Mesenchymal stem cell (in vitro differentiated cells and primary cell): ENCODE measurements around the gene ARHGAP18.

ENCODE experiments used
- DNase-seq: peaks from one replicate; pipeline ENCODE4 v3.0.0-alpha.2; 2013
- H2AFZ ChIP-seq: one replicate; pipeline ENCODE4 v1.6.1; 2013; ENCODE audit warnings: low read depth, mild to moderate bottlenecking, control low read depth, inconsistent platforms, low read length, moderate library complexity
- H2AK5ac ChIP-seq: 2 replicates; pipeline ENCODE4 v1.6.1; 2013; ENCODE audit warnings: low read length, moderate library complexity, mild to moderate bottlenecking, inconsistent platforms; ENCODE audit not compliant: severe bottlenecking
- H2BK120ac ChIP-seq: one replicate; pipeline ENCODE4 v1.6.1; 2013; ENCODE audit warnings: low read depth, mild to moderate bottlenecking, inconsistent platforms, low read length, moderate library complexity
- H2BK12ac ChIP-seq, 2 experiments: one replicate each; pipeline ENCODE4 v1.6.1; 2013; ENCODE audit warnings: inconsistent platforms in 2 of 2, low read length in 2 of 2, mild to moderate bottlenecking in 2 of 2, moderate library complexity in 2 of 2, control low read depth in 1 of 2
- H2BK15ac ChIP-seq: one replicate; pipeline ENCODE4 v1.6.1; 2013; ENCODE audit warnings: mild to moderate bottlenecking, low read depth, inconsistent platforms; ENCODE audit not compliant: poor library complexity, severe bottlenecking
- H2BK5ac ChIP-seq: 2 replicates; pipeline ENCODE4 v1.6.1; 2013; ENCODE audit warnings: low read depth, mild to moderate bottlenecking, low read length, control low read depth, inconsistent platforms; ENCODE audit not compliant: poor library complexity, severe bottlenecking
- H3K14ac ChIP-seq, 2 experiments: one replicate each; pipeline ENCODE4 v1.6.1; 2013; ENCODE audit warnings: inconsistent platforms in 2 of 2, low read length in 2 of 2, control low read depth in 1 of 2, mild to moderate bottlenecking in 1 of 2, moderate library complexity in 1 of 2
- H3K18ac ChIP-seq, 2 experiments: one replicate each; pipeline ENCODE4 v1.6.1; 2013; ENCODE audit warnings: inconsistent platforms in 2 of 2, low read length in 2 of 2, control low read depth in 1 of 2, low read depth in 1 of 2, mild to moderate bottlenecking in 1 of 2
- H3K23ac ChIP-seq, 2 experiments: one replicate each; pipeline ENCODE4 v1.6.1; 2013; ENCODE audit warnings: inconsistent platforms in 2 of 2, low read length in 2 of 2, mild to moderate bottlenecking in 2 of 2, moderate library complexity in 2 of 2, control low read depth in 1 of 2
- H3K27ac ChIP-seq: 2 replicates; pipeline ENCODE4 v1.5.1; 2013; ENCODE audit warnings: mild to moderate bottlenecking, moderate library complexity, low read length, control low read depth, inconsistent platforms; ENCODE audit not compliant: poor library complexity, severe bottlenecking
- H3K27me3 ChIP-seq, 2 experiments: 2 replicates each; pipeline versions ENCODE4 v1.6.1 to v1.7.0; 2013; ENCODE audit warnings: low read length in 2 of 2, mild to moderate bottlenecking in 2 of 2, moderate library complexity in 2 of 2, control low read depth in 1 of 2, inconsistent platforms in 1 of 2; ENCODE audit not compliant: control insufficient read depth in 1 of 2, insufficient read depth in 1 of 2
- H3K36me3 ChIP-seq, 2 experiments: 2 replicates each; pipeline versions ENCODE4 v1.6.1 to v1.7.0; 2013; ENCODE audit warnings: low read length in 2 of 2, control low read depth in 1 of 2, inconsistent platforms in 1 of 2, low read depth in 1 of 2, mild to moderate bottlenecking in 1 of 2; ENCODE audit not compliant: insufficient read depth in 2 of 2, control insufficient read depth in 1 of 2
- H3K4ac ChIP-seq, 2 experiments: one replicate each; pipeline ENCODE4 v1.6.1; 2013; ENCODE audit warnings: inconsistent platforms in 2 of 2, low read length in 2 of 2, mild to moderate bottlenecking in 2 of 2, moderate library complexity in 2 of 2, control low read depth in 1 of 2, low read depth in 1 of 2
- H3K4me1 ChIP-seq: 2 replicates; pipeline ENCODE4 v1.6.1; 2013; ENCODE audit warnings: low read depth, low read length, control low read depth; ENCODE audit not compliant: control insufficient read depth, insufficient read depth
- H3K4me2 ChIP-seq: 2 replicates; pipeline ENCODE4 v1.6.1; 2013; ENCODE audit warnings: low read length, mild to moderate bottlenecking, inconsistent platforms; ENCODE audit not compliant: poor library complexity, severe bottlenecking
- H3K4me3 ChIP-seq, 2 experiments: 2 replicates each; pipeline versions ENCODE4 v1.5.1 to v1.7.0; 2013; ENCODE audit warnings: low read length in 2 of 2, mild to moderate bottlenecking in 2 of 2, control low read depth in 1 of 2, low read depth in 1 of 2; ENCODE audit not compliant: insufficient read depth in 1 of 2
- H3K79me1 ChIP-seq: replicated peaks from 2 replicates; pipeline ENCODE4 v1.6.1; 2013; ENCODE audit warnings: mild to moderate bottlenecking, control low read depth, low read length, inconsistent platforms; ENCODE audit not compliant: poor library complexity, severe bottlenecking
- H3K9ac ChIP-seq: 2 replicates; pipeline ENCODE4 v1.7.0; 2013; ENCODE audit warnings: mild to moderate bottlenecking, low read length, moderate library complexity
- H3K9me3 ChIP-seq: 2 replicates; pipeline ENCODE4 v1.7.0; 2013; ENCODE audit warnings: mild to moderate bottlenecking, low read length; ENCODE audit not compliant: control insufficient read depth
- H4K8ac ChIP-seq: one replicate; pipeline ENCODE4 v1.6.1; 2013; ENCODE audit warnings: inconsistent platforms, mild to moderate bottlenecking, low read length, moderate library complexity
- H4K91ac ChIP-seq: one replicate; pipeline ENCODE4 v1.6.1; 2013; ENCODE audit warnings: mild to moderate bottlenecking, low read length, inconsistent platforms
- WGBS: methylation state at CpG from one replicate; pipeline ENCODE4 v1.1.7; 2013; ENCODE audit warnings: mixed read lengths; 5-methylcytosine and 5-hydroxymethylcytosine counted together

Gene ARHGAP18

GRCh38 chr6:129751384-129751783 is 41.4 kb upstream of the ARHGAP18 start:
- Histone ChIP-seq H2AFZ (no peak overlapping the region), H3K4me1 (peaks cover 4% of the 10 kb centered on the region)
- 100% methylated on average over 1 of the region's 1 CpG for WGBS

GRCh38 chr6:129750360-129750759 is 40.4 kb upstream of the ARHGAP18 start:
- H2BK12ac ChIP-seq, result no peak overlapping the region
- no peak overlapping the region for H3K14ac ChIP-seq
- H3K4me1 ChIP-seq, result peaks cover 4% of the 10 kb centered on the region
- no peak overlapping the region for H4K8ac ChIP-seq
- H3K4ac ChIP-seq, result no peak overlapping the region
- H3K36me3 ChIP-seq, result no peaks in the 10 kb centered on the region
- H3K9me3 ChIP-seq, result no peaks in the 10 kb centered on the region
- H3K79me1 ChIP-seq, result no peaks in the 10 kb centered on the region
- peak overlapping the region; percentile 77 for H2AK5ac ChIP-seq
- H2BK5ac ChIP-seq, result no peak overlapping the region
- H4K91ac ChIP-seq, result no peak overlapping the region
- H3K27ac ChIP-seq, result no peak overlapping the region
- H3K4me3 ChIP-seq, result no peak overlapping the region
- DNase-seq, result peak; percentile 22
- H3K9ac ChIP-seq, result peak overlapping the region; percentile 80
- H2BK15ac ChIP-seq, result no peak overlapping the region
- no peak overlapping the region for H3K4me2 ChIP-seq
- no peak overlapping the region for H3K23ac ChIP-seq
- no peak overlapping the region for H2BK120ac ChIP-seq
- WGBS, result no CpG with 5 or more reads among the region's 2 CpGs
- no peak overlapping the region for H2AFZ ChIP-seq
- no peaks in the 10 kb centered on the region for H3K27me3 ChIP-seq
- no peak overlapping the region for H3K18ac ChIP-seq

More at GRCh38 chr6:129751384-129751783, 41.4 kb upstream of the ARHGAP18 start:
- H3K27ac ChIP-seq, result no peak overlapping the region
- no peak overlapping the region for H2BK12ac ChIP-seq
- no peak overlapping the region for H3K4me2 ChIP-seq
- no peak overlapping the region for H3K4ac ChIP-seq
- H2BK120ac ChIP-seq, result no peak overlapping the region
- no peak overlapping the region for H3K14ac ChIP-seq
- H3K9ac ChIP-seq, result peak overlapping the region; percentile 68
- H3K36me3 ChIP-seq, result no peaks in the 10 kb centered on the region
- DNase-seq, result no peak
- H3K18ac ChIP-seq, result no peak overlapping the region
- H2BK15ac ChIP-seq, result no peak overlapping the region
- H2BK5ac ChIP-seq, result no peak overlapping the region
- H3K27me3 ChIP-seq, result no peaks in the 10 kb centered on the region
- no peaks in the 10 kb centered on the region for H3K9me3 ChIP-seq
- no peak overlapping the region for H3K4me3 ChIP-seq
- H2AK5ac ChIP-seq, result no peak overlapping the region
- H3K23ac ChIP-seq, result no peak overlapping the region
- no peaks in the 10 kb centered on the region for H3K79me1 ChIP-seq
- no peak overlapping the region for H4K8ac ChIP-seq
- no peak overlapping the region for H4K91ac ChIP-seq

GRCh38 chr6:129749749-129750120 is 39.8 kb upstream of the ARHGAP18 start:
- peak overlapping the region; percentile 15 for H2BK5ac ChIP-seq
- H3K18ac ChIP-seq, result peak overlapping the region in 1 of 2 experiments; percentile 9
- DNase-seq, result peak; percentile 67
- no peaks in the 10 kb centered on the region for H3K27me3 ChIP-seq
- no peak overlapping the region for H4K91ac ChIP-seq
- peaks cover 4% of the 10 kb centered on the region for H3K4me1 ChIP-seq
- no peak overlapping the region for H3K14ac ChIP-seq
- WGBS, result 23% methylated on average over 4 of the region's 4 CpGs
- no peaks in the 10 kb centered on the region for H3K9me3 ChIP-seq
- no peaks in the 10 kb centered on the region for H3K36me3 ChIP-seq
- H4K8ac ChIP-seq, result no peak overlapping the region
- H3K9ac ChIP-seq, result peak overlapping the region; percentile 80
- H2BK15ac ChIP-seq, result no peak overlapping the region
- H3K23ac ChIP-seq, result no peak overlapping the region
- no peak overlapping the region for H3K4ac ChIP-seq
- no peak overlapping the region for H2BK12ac ChIP-seq
- no peak overlapping the region for H2AFZ ChIP-seq
- no peak overlapping the region for H3K4me2 ChIP-seq
- peak overlapping the region in 1 of 2 experiments; percentile 56 for H3K4me3 ChIP-seq
- no peak overlapping the region for H2AK5ac ChIP-seq
- H3K27ac ChIP-seq, result peak overlapping the region; percentile 78
- no peak overlapping the region for H2BK120ac ChIP-seq
- no peaks in the 10 kb centered on the region for H3K79me1 ChIP-seq

- Histone ChIP-seq H3K79me1 (no peaks in the 10 kb centered on the region), H3K23ac (peak overlapping the region in 1 of 2 experiments; percentile 42), H2AFZ (no peak overlapping the region), H2BK15ac (no peak overlapping the region), H3K18ac (peak overlapping the region; percentile 64 to 82), H3K4me1 (peaks cover 4% of the 10 kb centered on the region), H2BK12ac (peak overlapping the region in 1 of 2 experiments; percentile 87), H3K27me3 (no peaks in the 10 kb centered on the region), H3K36me3 (no peaks in the 10 kb centered on the region), H4K8ac (no peak overlapping the region), H3K4me3 (peak overlapping the region in 1 of 2 experiments; percentile 56), H4K91ac (peak overlapping the region; percentile 36), H3K9me3 (no peaks in the 10 kb centered on the region), H2BK5ac (peak overlapping the region; percentile 15), H2AK5ac (peak overlapping the region; percentile 31), H3K14ac (no peak overlapping the region), H2BK120ac (peak overlapping the region; percentile 89), H3K9ac (peak overlapping the region; percentile 80), H3K4ac (peak overlapping the region; percentile 2 to 87), H3K4me2 (no peak overlapping the region), H3K27ac (peak overlapping the region; percentile 78)
- 73% methylated on average over 6 of the region's 7 CpGs for WGBS
- DNase-seq, result peak; percentile 71
These were observed 39.1 kb upstream of the ARHGAP18 start for GRCh38 chr6:129748901-129749748.
